GM12874 (cell line): ENCODE results near the gene TRIO.

ENCODE experiments used
- TF ChIP-seq, protein P1 (sequence below): IDR thresholded peaks from 2 replicates; pipeline ENCODE4 v1.5.1; 2011; ENCODE audit warnings: low read depth, mild to moderate bottlenecking, control low read depth, low read length, moderate library complexity; ENCODE audit not compliant: insufficient read depth

TRIO gene

GRCh38 chr5:14218480-14218879 lies 75.3 kb downstream of the TRIO start:
- TF ChIP-seq, protein P1, sequence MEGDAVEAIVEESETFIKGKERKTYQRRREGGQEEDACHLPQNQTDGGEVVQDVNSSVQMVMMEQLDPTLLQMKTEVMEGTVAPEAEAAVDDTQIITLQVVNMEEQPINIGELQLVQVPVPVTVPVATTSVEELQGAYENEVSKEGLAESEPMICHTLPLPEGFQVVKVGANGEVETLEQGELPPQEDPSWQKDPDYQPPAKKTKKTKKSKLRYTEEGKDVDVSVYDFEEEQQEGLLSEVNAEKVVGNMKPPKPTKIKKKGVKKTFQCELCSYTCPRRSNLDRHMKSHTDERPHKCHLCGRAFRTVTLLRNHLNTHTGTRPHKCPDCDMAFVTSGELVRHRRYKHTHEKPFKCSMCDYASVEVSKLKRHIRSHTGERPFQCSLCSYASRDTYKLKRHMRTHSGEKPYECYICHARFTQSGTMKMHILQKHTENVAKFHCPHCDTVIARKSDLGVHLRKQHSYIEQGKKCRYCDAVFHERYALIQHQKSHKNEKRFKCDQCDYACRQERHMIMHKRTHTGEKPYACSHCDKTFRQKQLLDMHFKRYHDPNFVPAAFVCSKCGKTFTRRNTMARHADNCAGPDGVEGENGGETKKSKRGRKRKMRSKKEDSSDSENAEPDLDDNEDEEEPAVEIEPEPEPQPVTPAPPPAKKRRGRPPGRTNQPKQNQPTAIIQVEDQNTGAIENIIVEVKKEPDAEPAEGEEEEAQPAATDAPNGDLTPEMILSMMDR: no peak

GRCh38 chr5:14218897-14219573 lies 75.9 kb downstream of the TRIO start:
- TF ChIP-seq, protein P1: no peak

DNA sequence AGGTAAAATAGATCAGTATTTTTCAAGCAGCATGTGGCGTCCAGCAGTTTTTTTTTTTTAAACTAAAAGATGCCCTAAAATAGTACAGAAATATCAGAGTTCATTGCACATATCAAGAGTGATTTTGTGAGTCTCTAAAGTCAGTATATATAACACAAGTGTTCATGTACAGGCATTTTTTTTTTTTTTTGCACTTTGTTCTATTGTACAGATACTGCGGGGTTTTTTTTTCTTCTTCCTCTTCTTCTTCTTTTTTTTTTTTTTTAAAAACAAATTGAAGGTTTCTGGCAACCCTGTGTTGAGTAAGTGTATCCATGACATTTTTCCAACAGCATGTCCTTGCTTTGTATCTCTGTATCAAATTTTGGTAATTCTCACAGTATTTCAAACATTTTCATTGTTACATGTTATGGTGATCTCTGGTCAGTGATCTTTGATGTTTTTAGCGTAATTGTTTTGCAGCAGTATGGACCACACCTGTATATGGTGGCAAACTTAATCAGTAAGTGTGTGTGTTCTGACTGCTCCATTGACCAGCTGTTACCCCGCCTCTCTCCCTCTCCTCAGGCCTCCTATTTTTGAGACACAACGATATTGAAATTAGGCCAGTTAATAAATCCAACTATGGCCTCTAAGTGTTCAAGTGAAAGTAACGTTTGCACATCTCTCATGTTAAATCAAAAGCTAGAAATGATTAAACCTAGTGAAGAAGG lies 76.8 kb downstream of the TRIO start:
- TF ChIP-seq, protein P1: no peak

DNA sequence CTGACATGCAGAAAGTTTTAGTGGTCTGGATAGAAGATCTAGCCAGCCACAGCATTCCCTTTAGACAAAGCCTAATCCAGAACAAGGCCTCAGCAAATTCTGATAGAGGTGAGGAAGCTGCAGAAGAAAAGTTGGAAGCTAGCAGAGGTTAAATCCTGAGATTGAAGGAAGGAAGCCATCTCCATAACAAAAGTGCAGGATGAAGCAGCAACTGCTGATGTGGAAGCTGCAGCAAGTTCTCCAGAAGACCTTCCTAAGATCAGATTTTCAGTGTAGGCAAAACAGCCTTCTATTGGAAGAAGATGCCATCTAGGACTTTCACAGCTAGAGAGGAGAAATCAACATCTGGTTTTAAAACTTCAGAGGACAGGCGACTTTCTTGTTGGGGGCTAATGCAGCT lies 77.5 kb downstream of the TRIO start:
- TF ChIP-seq, protein P1: no peak

- TF ChIP-seq, protein P1: no peak
These were observed 78.6 kb downstream of the TRIO start for GRCh38 chr5:14221732-14222131.

GRCh38 chr5:14222206-14222605 lies 79.1 kb downstream of the TRIO start:
- TF ChIP-seq, protein P1: no peak

- TF ChIP-seq, protein P1: no peak
These were observed 80.2 kb downstream of the TRIO start for GRCh38 chr5:14223372-14223771.
